ENCODE results near the gene GNGT2.

GNGT2 gene

GRCh38 chr17:49168706-49169105 lies 41.7 kb downstream of the GNGT2 start:
- H3K27me3 ChIP-seq (replicated peaks; ENCODE audit: control insufficient read depth, insufficient read depth, low read length): no peaks in the 10 kb centered on the region; the same call in 1 of the 2 replicates
- no peak for DNase-seq (ENCODE audit: extremely low read depth, insufficient read length)
- TF ChIP-seq CTCF (IDR thresholded peaks at IDR 0.05; ENCODE audit: insufficient read depth, low read length, poor library complexity, severe bottlenecking): no peak

GRCh38 chr17:49165143-49165542 lies 45.2 kb downstream of the GNGT2 start:
- no peaks in the 10 kb centered on the region; the same call in 1 of the 2 replicates for H3K27me3 ChIP-seq (replicated peaks; ENCODE audit: control insufficient read depth, insufficient read depth, low read length)
- no peak overlapping the region for H3K4me3 ChIP-seq (replicated peaks; ENCODE audit: low read depth, low read length)
- H3K36me3 ChIP-seq (ENCODE audit: control insufficient read depth, insufficient read depth, low read length): no peaks in the 10 kb centered on the region
- TF ChIP-seq CTCF (IDR thresholded peaks at IDR 0.05; ENCODE audit: insufficient read depth, low read length, poor library complexity, severe bottlenecking): no peak
- DNase-seq (ENCODE audit: extremely low read depth, insufficient read length): no peak

More at GRCh38 chr17:49168706-49169105, 41.7 kb downstream of the GNGT2 start:
- H3K36me3 ChIP-seq (ENCODE audit: control insufficient read depth, insufficient read depth, low read length): no peaks in the 10 kb centered on the region
- H3K4me3 ChIP-seq (replicated peaks; ENCODE audit: low read depth, low read length): no peak overlapping the region

GRCh38 chr17:49162866-49163265 lies 47.5 kb downstream of the GNGT2 start:
- DNase-seq (ENCODE audit: extremely low read depth, insufficient read length): no peak
- Histone ChIP-seq H3K27me3 (replicated peaks; ENCODE audit: control insufficient read depth, insufficient read depth, low read length) (no peaks in the 10 kb centered on the region; the same call in none of the 2 replicates), H3K36me3 (ENCODE audit: control insufficient read depth, insufficient read depth, low read length) (no peaks in the 10 kb centered on the region), H3K4me3 (replicated peaks; ENCODE audit: low read depth, low read length) (no peak overlapping the region)
- TF ChIP-seq CTCF (IDR thresholded peaks at IDR 0.05; ENCODE audit: insufficient read depth, low read length, poor library complexity, severe bottlenecking): no peak

- no peak overlapping the region for H3K4me3 ChIP-seq (replicated peaks; ENCODE audit: low read depth, low read length)
- TF ChIP-seq CTCF (IDR thresholded peaks at IDR 0.05; ENCODE audit: insufficient read depth, low read length, poor library complexity, severe bottlenecking): no peak
- H3K27me3 ChIP-seq (replicated peaks; ENCODE audit: control insufficient read depth, insufficient read depth, low read length): no peaks in the 10 kb centered on the region; the same call in 1 of the 2 replicates
- DNase-seq (ENCODE audit: extremely low read depth, insufficient read length): no peak
- no peaks in the 10 kb centered on the region for H3K36me3 ChIP-seq (ENCODE audit: control insufficient read depth, insufficient read depth, low read length)
Observed at GRCh38 chr17:49157784-49158183, 52.6 kb downstream of the GNGT2 start.

GRCh38 chr17:49156256-49156655 lies 54.1 kb downstream of the GNGT2 start:
- H3K27me3 ChIP-seq (replicated peaks; ENCODE audit: control insufficient read depth, insufficient read depth, low read length): no peaks in the 10 kb centered on the region; the same call in 1 of the 2 replicates
- no peak for DNase-seq (ENCODE audit: extremely low read depth, insufficient read length)
- no peak overlapping the region for H3K4me3 ChIP-seq (replicated peaks; ENCODE audit: low read depth, low read length)
- TF ChIP-seq CTCF (IDR thresholded peaks at IDR 0.05; ENCODE audit: insufficient read depth, low read length, poor library complexity, severe bottlenecking): no peak
- no peaks in the 10 kb centered on the region for H3K36me3 ChIP-seq (ENCODE audit: control insufficient read depth, insufficient read depth, low read length)

All from GM06990 (cell line).